Right hindlimb (tissue), 1 donor: ENCODE data around the gene WDTC1.
A peak's percentile ranks its signal among the peaks of the same experiment; 100 is the strongest.
"Not testable (repeated sequence)": the region's sequence is repeated elsewhere in the genome, so short reads cannot be mapped to it uniquely, and the experiment has no call there.

Experiments used
- DNase-seq: peaks from one replicate; pipeline ENCODE4 v3.0.0-alpha.2; 2018

Gene WDTC1

GRCh38 chr1:27234049-27234882 is at the start of gene WDTC1:
Gene WDTC1, plus strand, starts transcription at chr1:27234632. Its CDS starts 26,423 bp downstream, at chr1:27261055.
- DNase-seq = peak; percentile 99

- not testable (repeated sequence) for DNase-seq
These were observed 49.8 kb upstream of the WDTC1 start for GRCh38 chr1:27184665-27185064.

GRCh38 chr1:27192039-27192529 is 42.3 kb upstream of the WDTC1 start:
- no peak for DNase-seq

GRCh38 chr1:27193194-27193593 is 41.2 kb upstream of the WDTC1 start:
- no peak for DNase-seq

- DNase-seq = no peak
These were observed 33.1 kb upstream of the WDTC1 start for GRCh38 chr1:27201295-27201694.

- DNase-seq = no peak
These were observed 30.5 kb upstream of the WDTC1 start for GRCh38 chr1:27203946-27204345.

- not testable (repeated sequence) for DNase-seq
These were observed 27.2 kb upstream of the WDTC1 start for GRCh38 chr1:27207238-27207637.

GRCh38 chr1:27208143-27208850 is 26.1 kb upstream of the WDTC1 start:
- DNase-seq = not testable (repeated sequence)

GRCh38 chr1:27216466-27216865 is 18.0 kb upstream of the WDTC1 start:
- no peak for DNase-seq

- DNase-seq = no peak
These were observed 17.0 kb upstream of the WDTC1 start for GRCh38 chr1:27217401-27217800.

- no peak for DNase-seq
These were observed 15.7 kb upstream of the WDTC1 start for GRCh38 chr1:27218736-27219135.

GRCh38 chr1:27220096-27220495 is 14.3 kb upstream of the WDTC1 start:
- no peak for DNase-seq

GRCh38 chr1:27220702-27221497 is 13.5 kb upstream of the WDTC1 start:
- not testable (repeated sequence) for DNase-seq

GRCh38 chr1:27225621-27226020 is 8.8 kb upstream of the WDTC1 start:
- DNase-seq = no peak

GRCh38 chr1:27227765-27228164 is 6.7 kb upstream of the WDTC1 start:
- DNase-seq = no peak

- DNase-seq = no peak
These were observed 774 bp upstream of the WDTC1 start for GRCh38 chr1:27233667-27234048.

- DNase-seq = no peak
These were observed 1.4 kb downstream of the WDTC1 start for GRCh38 chr1:27235827-27236226.

GRCh38 chr1:27237112-27237511 is 2.7 kb downstream of the WDTC1 start:
- no peak for DNase-seq

- DNase-seq = no peak
These were observed 3.6 kb downstream of the WDTC1 start for GRCh38 chr1:27238032-27238431.

- no peak for DNase-seq
These were observed 7.2 kb downstream of the WDTC1 start for GRCh38 chr1:27241677-27242076.

GRCh38 chr1:27243665-27244064 is 9.2 kb downstream of the WDTC1 start:
- DNase-seq = not testable (repeated sequence)

GRCh38 chr1:27246194-27246593 is 11.8 kb downstream of the WDTC1 start:
- no peak for DNase-seq

- DNase-seq = no peak
These were observed 19.2 kb downstream of the WDTC1 start for GRCh38 chr1:27253596-27253995.
